IPS-18c (cell line): ENCODE data around the gene LTA.

Source experiments
- H3K4me3 ChIP-seq: 2 replicates; pipeline ENCODE4 v1.7.0; 2013; ENCODE audit warnings: low read depth, mild to moderate bottlenecking, low read length, moderate library complexity; ENCODE audit not compliant: insufficient read depth
- H3K9me3 ChIP-seq: one replicate; pipeline ENCODE4 v1.6.1; 2013; ENCODE audit warnings: mild to moderate bottlenecking, low read length, moderate library complexity; ENCODE audit not compliant: control insufficient read depth, insufficient read depth

Gene LTA

DNA sequence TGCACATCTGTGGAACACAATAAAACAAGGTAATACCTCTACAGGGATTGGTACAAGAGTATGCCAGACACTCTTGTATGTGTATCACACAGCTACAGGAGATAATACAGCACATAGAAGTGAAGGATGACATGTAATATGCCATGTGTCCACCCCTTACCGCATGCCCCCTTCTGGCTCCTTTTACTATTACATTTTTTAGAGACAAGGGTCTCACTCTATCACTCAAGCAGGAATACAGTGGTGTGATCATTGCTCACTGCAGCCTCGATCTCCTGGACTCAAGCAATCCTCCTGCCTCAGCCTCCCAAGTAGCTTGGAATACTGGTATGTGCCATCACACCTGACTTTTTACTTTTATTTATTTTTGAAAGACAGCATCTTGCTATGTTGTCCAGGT lies 24.9 kb downstream of the LTA start:
- Histone ChIP-seq H3K9me3 (no peaks in the 10 kb centered on the region), H3K4me3 (no peak overlapping the region)

DNA sequence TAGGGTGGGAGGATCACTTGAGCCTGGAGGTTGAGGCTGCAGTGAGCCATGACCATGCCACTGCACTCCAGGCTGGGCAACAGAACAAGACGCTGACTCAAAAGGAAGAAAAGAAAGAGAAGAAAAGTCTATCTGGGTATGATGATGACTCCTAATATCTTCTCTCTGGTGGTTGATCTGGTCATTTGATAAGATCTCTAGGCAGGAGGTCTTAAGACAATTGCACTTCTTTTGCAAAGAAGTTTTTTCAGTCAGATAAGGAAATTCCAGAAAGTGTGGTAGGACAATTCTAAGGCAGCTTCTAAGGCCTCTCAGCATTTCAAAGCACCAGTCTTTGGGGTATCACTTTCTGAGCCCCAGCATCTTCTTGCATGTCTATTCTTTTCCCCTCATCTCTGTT lies 35.2 kb downstream of the LTA start:
- H3K9me3 ChIP-seq: no peaks in the 10 kb centered on the region

DNA sequence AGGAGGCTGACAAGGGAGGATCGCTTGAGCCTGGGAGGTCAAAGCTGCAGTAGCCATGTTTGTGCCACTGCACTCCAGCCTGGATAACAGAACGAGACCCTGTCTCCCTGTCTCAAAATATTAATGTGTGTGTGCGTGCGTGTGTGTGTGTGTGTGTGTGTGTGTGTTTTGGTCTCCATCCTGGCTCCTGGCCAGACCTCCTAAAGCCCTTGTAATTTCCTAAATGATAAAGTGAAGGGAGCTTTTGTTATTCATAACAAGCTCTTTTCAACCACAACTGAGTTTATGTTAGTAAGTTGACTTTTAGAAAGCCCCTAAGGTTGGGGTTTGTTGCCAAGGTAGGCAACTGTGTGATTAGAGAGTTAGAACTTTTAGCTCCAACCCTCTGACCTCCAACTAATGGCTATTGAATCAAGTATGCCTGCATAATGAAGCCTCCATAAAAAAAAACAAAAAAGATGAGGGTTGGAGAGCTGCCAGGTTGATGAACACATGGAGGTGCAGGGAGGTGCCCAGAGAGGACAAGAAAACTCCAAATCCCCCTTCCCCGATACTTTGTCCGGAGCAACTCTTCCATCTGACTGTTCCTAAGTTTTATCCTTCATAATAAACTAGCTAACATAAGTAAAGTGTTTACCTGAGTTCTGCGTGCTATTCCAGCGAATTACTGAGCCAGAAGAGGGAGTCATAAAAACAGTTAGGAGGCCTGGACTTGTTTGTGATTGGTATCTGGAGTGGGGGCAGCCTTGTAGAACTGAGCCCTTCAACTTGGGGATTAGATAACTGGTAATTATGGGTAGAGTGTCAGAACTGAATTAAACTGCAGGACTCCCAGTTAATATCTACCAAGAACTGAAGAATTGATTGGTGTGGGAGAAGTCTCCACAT lies 37.7 kb downstream of the LTA start:
- Histone ChIP-seq H3K9me3 (no peaks in the 10 kb centered on the region), H3K4me3 (no peak overlapping the region)

More for the DNA sequence above, 35.2 kb downstream of the LTA start:
- H3K4me3 ChIP-seq: no peak overlapping the region

DNA sequence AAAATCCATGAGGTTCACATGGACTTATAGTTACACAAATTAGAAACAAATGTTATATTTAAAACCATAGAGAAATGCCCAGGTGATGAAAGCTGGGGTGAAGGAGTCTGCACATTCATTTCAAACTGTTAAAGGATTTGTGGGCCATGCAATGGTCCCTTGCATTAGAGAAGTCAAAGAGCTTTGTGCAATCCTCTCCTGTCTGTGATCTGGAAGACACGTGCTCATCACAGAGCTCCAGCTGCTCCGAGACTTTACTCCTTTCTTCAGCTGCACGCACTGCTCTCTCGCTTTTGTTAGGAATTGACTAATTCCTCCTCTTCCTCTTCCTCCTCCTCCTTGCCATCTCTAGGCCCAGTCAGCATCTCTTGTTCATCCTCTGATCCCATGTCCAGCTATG lies 38.9 kb downstream of the LTA start:
- H3K9me3 ChIP-seq: no peaks in the 10 kb centered on the region

DNA sequence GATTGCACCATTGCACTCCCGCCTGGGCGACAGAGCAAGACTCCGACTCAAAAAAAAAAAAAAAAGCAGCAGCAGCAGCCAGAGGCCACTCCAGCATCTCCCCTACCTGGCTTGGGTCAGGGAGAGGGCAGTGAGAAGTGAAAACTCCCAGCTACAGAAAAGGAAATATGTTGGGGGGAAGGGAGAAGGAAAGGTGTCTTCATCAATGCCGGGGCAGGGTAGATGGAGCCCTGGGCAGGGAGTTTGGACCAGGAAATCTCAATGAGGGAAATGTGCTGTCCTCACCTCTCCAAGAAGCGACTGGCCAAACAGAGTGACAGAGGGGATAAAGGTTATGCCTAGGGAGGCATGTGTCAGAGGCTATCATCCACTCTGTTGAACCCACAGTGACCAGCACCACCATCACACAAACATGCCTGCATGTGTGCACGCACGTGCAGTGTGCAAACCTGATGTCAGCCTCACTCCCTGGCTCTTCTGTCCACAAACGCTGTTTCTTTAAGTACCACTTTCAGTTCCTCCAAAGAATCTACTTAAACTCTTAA lies 42.1 kb downstream of the LTA start:
- H3K9me3 ChIP-seq: no peaks in the 10 kb centered on the region
- H3K4me3 ChIP-seq: no peak overlapping the region

More for the DNA sequence above, 38.9 kb downstream of the LTA start:
- no peak overlapping the region for H3K4me3 ChIP-seq

DNA sequence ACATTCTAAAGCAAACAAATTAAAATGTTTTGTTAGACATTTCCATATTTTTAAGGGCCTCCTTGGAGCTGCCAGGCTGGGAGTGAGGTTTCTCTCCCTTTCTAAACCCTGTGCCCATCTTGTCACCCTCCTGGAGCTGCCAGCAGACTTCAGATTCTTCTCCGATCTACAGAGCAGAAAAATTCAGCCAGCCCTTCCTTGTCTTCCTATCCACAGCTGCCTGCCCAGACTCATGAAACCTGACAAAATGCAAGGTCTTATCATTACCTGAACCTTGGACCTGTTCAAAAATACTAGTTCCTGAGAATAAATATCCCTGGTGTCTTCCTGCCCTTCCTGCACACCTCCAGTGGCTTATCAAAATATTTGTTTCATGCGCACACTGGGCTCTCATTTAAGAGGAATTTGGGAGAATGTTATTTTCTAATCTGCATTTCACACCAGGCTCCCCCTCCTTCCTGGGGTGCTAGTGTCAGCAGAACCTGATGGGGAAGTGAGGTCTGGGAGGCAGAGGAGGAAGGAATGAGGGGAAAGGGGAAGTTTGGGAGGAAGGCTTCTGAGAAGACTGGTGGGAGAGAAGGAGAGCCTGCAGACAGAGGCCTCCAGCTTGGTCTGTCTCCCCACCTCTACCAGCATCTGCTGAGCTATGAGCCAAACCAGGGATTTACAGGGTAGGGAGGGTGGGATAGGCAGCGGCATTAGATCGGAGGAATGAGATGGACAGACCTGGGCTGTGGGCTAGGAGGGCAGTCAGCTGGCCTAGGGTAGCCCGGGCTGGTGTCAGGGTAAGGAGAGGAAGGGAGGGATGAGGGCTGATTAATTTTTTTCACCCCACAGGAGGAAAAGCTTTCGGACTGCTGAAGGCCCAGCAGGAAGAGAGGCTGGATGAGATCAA lies 42.8 kb downstream of the LTA start, which contains the start of gene AIF1:
Gene AIF1 (plus strand): TSS at position 551 of the 895 bp plus-strand sequence. CDS start 96 bp downstream, at position 647.
- Histone ChIP-seq H3K9me3 (no peaks in the 10 kb centered on the region), H3K4me3 (no peak within 1 kb of the TSS)

GRCh38 chr6:31615748-31616147 lies 43.7 kb downstream of the LTA start:
- Histone ChIP-seq H3K4me3 (no peak overlapping the region), H3K9me3 (no peaks in the 10 kb centered on the region)

- H3K4me3 ChIP-seq: no peak overlapping the region
- no peaks in the 10 kb centered on the region for H3K9me3 ChIP-seq
These were observed 44.9 kb downstream of the LTA start for GRCh38 chr6:31617010-31617409.

- Histone ChIP-seq H3K9me3 (no peaks in the 10 kb centered on the region), H3K4me3 (peak overlapping the region; percentile 94)
These were observed 47.9 kb downstream of the LTA start for GRCh38 chr6:31619805-31620585.

DNA sequence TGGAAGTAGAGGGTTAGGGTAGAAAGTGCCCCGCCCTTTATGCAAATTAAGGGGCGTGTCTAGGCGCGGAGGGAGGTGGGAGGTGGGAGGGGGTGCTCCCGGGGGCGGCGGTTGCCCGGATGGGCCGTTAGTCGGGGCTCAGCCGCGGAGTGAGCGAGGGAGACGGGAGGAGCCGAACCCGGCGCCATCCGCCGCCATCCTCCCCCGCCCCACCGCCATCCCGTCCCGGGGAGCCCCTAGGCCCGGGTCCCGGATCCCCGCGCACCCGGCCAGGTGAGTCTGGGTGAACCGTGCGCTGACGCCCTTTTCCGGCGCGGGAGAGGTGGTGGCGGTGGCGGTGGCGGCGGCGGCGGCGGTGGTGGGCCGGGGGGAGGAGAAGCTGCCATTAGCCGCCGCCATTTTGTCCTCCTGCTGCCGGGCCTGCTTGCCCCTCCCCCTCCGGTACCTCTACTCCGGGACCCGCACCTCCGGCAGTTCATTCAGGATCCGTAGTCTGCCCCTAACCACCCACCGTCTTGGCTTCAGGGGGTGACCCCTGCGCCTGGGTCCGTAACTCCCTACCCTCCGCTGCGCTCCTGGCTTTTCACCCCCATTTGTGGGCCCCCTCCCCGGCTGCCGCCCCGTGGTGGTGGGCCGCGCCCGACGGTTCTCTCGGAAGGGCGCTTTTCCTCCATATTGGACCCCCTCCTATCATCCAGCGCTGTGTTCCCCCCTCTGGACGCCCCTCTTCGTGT lies 48.7 kb downstream of the LTA start, which contains the start of gene PRRC2A:
Gene PRRC2A (plus strand): TSS at position 130 of the 734 bp plus-strand sequence. CDS start 2,075 bp downstream, outside the sequence.
- no peaks in the 10 kb centered on the region for H3K9me3 ChIP-seq
- H3K4me3 ChIP-seq: peak within 1 kb of the TSS; percentile 96

- H3K4me3 ChIP-seq: peak overlapping the region; percentile 96
These were observed 49.3 kb downstream of the LTA start for GRCh38 chr6:31621320-31621939.

GRCh38 chr6:31621991-31622390 lies 49.9 kb downstream of the LTA start:
- H3K4me3 ChIP-seq: peak overlapping the region; percentile 96
- H3K9me3 ChIP-seq: no peaks in the 10 kb centered on the region

More at GRCh38 chr6:31621320-31621939, 49.3 kb downstream of the LTA start:
- no peaks in the 10 kb centered on the region for H3K9me3 ChIP-seq

DNA sequence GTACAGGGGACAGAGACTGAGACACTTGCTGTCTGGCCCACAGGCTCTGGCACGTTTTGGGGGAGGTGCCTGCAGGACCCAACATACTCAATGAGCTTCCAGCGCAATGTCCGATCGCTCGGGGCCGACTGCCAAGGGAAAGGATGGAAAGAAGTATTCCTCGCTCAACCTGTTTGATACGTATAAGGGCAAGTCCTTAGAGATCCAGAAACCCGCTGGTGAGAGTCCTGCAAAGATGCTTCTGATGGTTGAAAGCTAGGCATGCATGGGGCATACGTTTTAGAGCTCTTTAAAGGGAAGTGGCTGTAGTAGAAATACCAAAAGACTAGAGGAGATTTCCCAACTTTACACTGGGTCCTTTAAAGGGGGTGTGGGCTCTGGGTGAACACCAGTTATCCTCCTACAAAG lies 50.6 kb downstream of the LTA start:
- Histone ChIP-seq H3K9me3 (no peaks in the 10 kb centered on the region), H3K4me3 (peak overlapping the region; percentile 96)
